HEK293 (cell line): ENCODE measurements around the gene CD300E.

ENCODE experiments used
- CTCF ChIA-PET: fragments of 350-600 bp; formaldehyde crosslinking; extraction: SDS; loops from one replicate; lab custom pipeline; 2021; ENCODE audit warnings: antibody characterized with exemption; lab: Yijun Ruan, JAX
- POLR2A ChIA-PET: fragments of 300-600 bp; formaldehyde crosslinking; extraction: SDS; loops from one replicate; lab custom pipeline; 2020; ENCODE audit warnings: antibody characterized with exemption, inconsistent platforms; lab: Yijun Ruan, JAX
- H3K27ac ChIP-seq: fragments of 200-500 bp; sonication (Bioruptor generic); 2 replicates; pipeline ENCODE4 v1.5.1; 2014; ENCODE audit warnings: low read depth, low read length, control low read depth, inconsistent platforms; ENCODE audit errors: extremely low read depth
- H3K36me3 ChIP-seq, 2 experiments: fragments of 200-500 bp in 1 of 2; sonication (Bioruptor generic) in 1 of 2; 1 replicate in 1 of 2; 2 replicates in 1 of 2; pipeline ENCODE4 v1.5.1; 2014 to 2017; ENCODE audit warnings: inconsistent platforms in 2 of 2, low read length in 2 of 2; ENCODE audit not compliant: control insufficient read depth in 2 of 2, insufficient read depth in 1 of 2
- H3K4me1 ChIP-seq: fragments of 200-500 bp; sonication (Bioruptor generic); 2 replicates; pipeline ENCODE4 v1.5.1; 2014; ENCODE audit warnings: mild to moderate bottlenecking, low read length, inconsistent platforms; ENCODE audit not compliant: control insufficient read depth, insufficient read depth
- H3K4me3 ChIP-seq: 2 replicates; pipeline ENCODE4 v1.5.1; 2011; ENCODE audit warnings: low read depth, mild to moderate bottlenecking, control low read depth, low read length, moderate library complexity
- H3K9me3 ChIP-seq: fragments of 200-500 bp; sonication (Bioruptor generic); 2 replicates; pipeline ENCODE4 v1.5.1; 2014; ENCODE audit warnings: low read depth, low read length, inconsistent platforms; ENCODE audit not compliant: control insufficient read depth, insufficient read depth
- BCL11A ChIP-seq: fragments of 450-650 bp; formaldehyde crosslinking; IDR thresholded peaks from 2 replicates; pipeline ENCODE4 v1.5.1; 2016; ENCODE audit warnings: low read depth, missing biosample characterization, missing genetic modification characterization
- BCL6B ChIP-seq: fragments of 450-650 bp; formaldehyde crosslinking; IDR thresholded peaks from 2 replicates; pipeline ENCODE4 v1.5.1; 2017; ENCODE audit warnings: missing biosample characterization, missing genetic modification characterization
- INSM2 ChIP-seq: fragments of 450-650 bp; formaldehyde crosslinking; IDR thresholded peaks from 2 replicates; pipeline ENCODE4 v1.5.1; 2016; ENCODE audit warnings: missing biosample characterization, missing genetic modification characterization
- KLF10 ChIP-seq: fragments of 450-650 bp; IDR thresholded peaks from 2 replicates; pipeline ENCODE4 v1.5.1; 2018; ENCODE audit warnings: missing biosample characterization, mild to moderate bottlenecking, missing genetic modification characterization
- SCRT1 ChIP-seq: fragments of 450-650 bp; formaldehyde crosslinking; IDR thresholded peaks from 2 replicates; pipeline ENCODE4 v1.5.1; 2016; ENCODE audit warnings: missing biosample characterization, missing genetic modification characterization, borderline replicate concordance
- SP2 ChIP-seq: fragments of 450-650 bp; formaldehyde crosslinking; IDR thresholded peaks from 2 replicates; pipeline ENCODE4 v1.5.1; 2016; ENCODE audit warnings: missing biosample characterization, missing genetic modification characterization
- TSHZ1 ChIP-seq: fragments of 450-650 bp; formaldehyde crosslinking; IDR thresholded peaks from 2 replicates; pipeline ENCODE4 v1.5.1; 2016; ENCODE audit warnings: missing biosample characterization, missing genetic modification characterization, borderline replicate concordance
- ZNF10 ChIP-seq: fragments of 450-650 bp; formaldehyde crosslinking; IDR thresholded peaks from 2 replicates; pipeline ENCODE4 v1.5.1; 2017; ENCODE audit warnings: missing biosample characterization, missing genetic modification characterization
- ZNF184 ChIP-seq: fragments of 450-650 bp; IDR thresholded peaks from 2 replicates; pipeline ENCODE4 v1.5.1; 2018; ENCODE audit warnings: missing biosample characterization, mild to moderate bottlenecking, missing genetic modification characterization
- ZNF24 ChIP-seq: fragments of 450-650 bp; formaldehyde crosslinking; IDR thresholded peaks from 2 replicates; pipeline ENCODE4 v1.5.1; 2016; ENCODE audit warnings: missing biosample characterization, missing genetic modification characterization
- ZNF311 ChIP-seq: fragments of 450-650 bp; formaldehyde crosslinking; IDR thresholded peaks from 2 replicates; pipeline ENCODE4 v1.5.1; 2017; ENCODE audit warnings: missing biosample characterization, missing genetic modification characterization, borderline replicate concordance
- ZNF324 ChIP-seq: fragments of 450-650 bp; formaldehyde crosslinking; IDR thresholded peaks from 2 replicates; pipeline ENCODE4 v1.5.1; 2016; ENCODE audit warnings: missing biosample characterization, missing genetic modification characterization
- ZNF341 ChIP-seq: fragments of 450-650 bp; formaldehyde crosslinking; IDR thresholded peaks from 2 replicates; pipeline ENCODE4; 2016; ENCODE audit warnings: low read depth, missing biosample characterization, missing genetic modification characterization
- ZNF362 ChIP-seq: fragments of 450-650 bp; formaldehyde crosslinking; IDR thresholded peaks from 2 replicates; pipeline ENCODE4 v1.5.1; 2016; ENCODE audit warnings: missing biosample characterization, missing genetic modification characterization
- ZNF394 ChIP-seq: fragments of 450-650 bp; formaldehyde crosslinking; IDR thresholded peaks from 2 replicates; pipeline ENCODE4 v1.5.1; 2016; ENCODE audit warnings: missing biosample characterization, missing genetic modification characterization, mild to moderate bottlenecking, moderate library complexity, borderline replicate concordance
- ZNF560 ChIP-seq: fragments of 450-650 bp; formaldehyde crosslinking; IDR thresholded peaks from 2 replicates; pipeline ENCODE4 v1.5.1; 2017; ENCODE audit warnings: missing biosample characterization, missing genetic modification characterization, borderline replicate concordance
- ZNF645 ChIP-seq: fragments of 450-650 bp; formaldehyde crosslinking; IDR thresholded peaks from 2 replicates; pipeline ENCODE4; 2016; ENCODE audit warnings: missing biosample characterization, missing genetic modification characterization
- ZNF692 ChIP-seq: fragments of 450-650 bp; formaldehyde crosslinking; IDR thresholded peaks from 2 replicates; pipeline ENCODE4 v1.5.1; 2016; ENCODE audit warnings: missing biosample characterization, missing genetic modification characterization
- ZNF768 ChIP-seq: fragments of 450-650 bp; formaldehyde crosslinking; IDR thresholded peaks from 2 replicates; pipeline ENCODE4 v1.5.1; 2018; ENCODE audit warnings: missing biosample characterization, mild to moderate bottlenecking, missing genetic modification characterization
- ZNF837 ChIP-seq: fragments of 450-650 bp; formaldehyde crosslinking; IDR thresholded peaks from 2 replicates; pipeline ENCODE4 v1.5.1; 2016; ENCODE audit warnings: missing biosample characterization, missing genetic modification characterization
- ZSCAN4 ChIP-seq: fragments of 450-650 bp; formaldehyde crosslinking; IDR thresholded peaks from 2 replicates; pipeline ENCODE4 v1.5.1; 2017; ENCODE audit warnings: missing biosample characterization, missing genetic modification characterization

CD300E gene

GRCh38 chr17:74623693-74624093 is at the start of gene CD300E:
TSS of gene CD300E (minus strand) at chr17:74623738. CDS start at chr17:74623621, 117 bp downstream.
- Histone ChIP-seq H3K4me3 (no peak within 1 kb of the TSS), H3K36me3 (no peaks in the 10 kb centered on the region), H3K9me3 (no peaks in the 10 kb centered on the region), H3K4me1 (no peaks in the 10 kb centered on the region), H3K27ac (no peak within 1 kb of the TSS)
- TF ChIP-seq BCL11A (tag by site-specific recombination) (no peak), KLF10 (tag by site-specific recombination) (no peak), ZNF362 (tag by site-specific recombination) (no peak), ZNF184 (tag by site-specific recombination) (no peak), ZNF560 (tag by site-specific recombination) (no peak), ZNF394 (no peak), TSHZ1 (tag by site-specific recombination) (no peak), ZNF645 (tag by site-specific recombination) (no peak)
- POLR2A ChIA-PET, result interaction anchor here (0.7 kb wide), 1 partner anchor 49 kb away, joined by 9 read pairs; no protein-coding TSS in a partner anchor
- CTCF ChIA-PET, result no interaction called here

GRCh38 chr17:74671031-74671771 is 47.7 kb upstream of the CD300E start:
- Histone ChIP-seq H3K4me3 (no peak overlapping the region), H3K4me1 (no peaks in the 10 kb centered on the region), H3K9me3 (no peaks in the 10 kb centered on the region), H3K36me3 (no peaks in the 10 kb centered on the region), H3K27ac (no peak overlapping the region)
- POLR2A ChIA-PET, result interaction anchor here (0.5 kb wide), 1 partner anchor 210 kb away, joined by 4 read pairs; no protein-coding TSS in a partner anchor
- CTCF ChIA-PET, result interaction anchor here (0.6 to 5.0 kb wide), 10 partner anchors 10 to 374 kb away, joined by 3 to 36 read pairs (median 4); no protein-coding TSS in a partner anchor
- TF ChIP-seq ZNF560 (tag by site-specific recombination) (0 out of 2 replicates have a peak, but pooled peaks have one; percentile 9), ZNF324 (tag by site-specific recombination) (0 out of 2 replicates have a peak, but pooled peaks have one; percentile 43), ZNF24 (tag by site-specific recombination) (peak; percentile 65), ZNF341 (0 out of 2 replicates have a peak, but pooled peaks have one; percentile 7), ZNF10 (tag by site-specific recombination) (no peak), ZNF837 (tag by site-specific recombination) (no peak), SCRT1 (no peak), ZNF768 (no peak; the same call in 1 of the 2 replicates), ZNF692 (no peak), BCL6B (no peak), SP2 (tag by site-specific recombination) (no peak), ZSCAN4 (tag by site-specific recombination) (no peak), INSM2 (tag by site-specific recombination) (peak; percentile 53; the same call in 1 of the 2 replicates), ZNF311 (tag by site-specific recombination) (no peak)
